HG03139 (cell line): ENCODE results near the gene TSNAXIP1.
"Not testable (repeated sequence)": the region's sequence is repeated elsewhere in the genome, so short reads cannot be mapped to it uniquely, and the experiment has no call there.

Experiments
- ATAC-seq: cut with Tn5 transposase; IDR thresholded peaks from one replicate; pipeline ENCODE4 v1.9.1; 2021; ENCODE audit not compliant: unreplicated experiment

Gene TSNAXIP1

GRCh38 chr16:67858500-67858899 is 51.8 kb downstream of the TSNAXIP1 start:
- no peak for ATAC-seq

GRCh38 chr16:67860589-67861398 is 54.1 kb downstream of the TSNAXIP1 start:
- ATAC-seq, result no peak

GRCh38 chr16:67861877-67862276 is 55.2 kb downstream of the TSNAXIP1 start:
- ATAC-seq, result no peak

GRCh38 chr16:67862623-67863583 is 56.2 kb downstream of the TSNAXIP1 start:
- ATAC-seq, result no peak

GRCh38 chr16:67864044-67864443 is 57.4 kb downstream of the TSNAXIP1 start:
- not testable (repeated sequence) for ATAC-seq

GRCh38 chr16:67864594-67864993 is 57.9 kb downstream of the TSNAXIP1 start:
- ATAC-seq, result no peak

GRCh38 chr16:67865318-67865717 is 58.6 kb downstream of the TSNAXIP1 start:
- ATAC-seq, result no peak

- ATAC-seq, result no peak
These were observed 61.6 kb downstream of the TSNAXIP1 start for GRCh38 chr16:67868290-67868689.

- ATAC-seq, result no peak
These were observed 63.0 kb downstream of the TSNAXIP1 start for GRCh38 chr16:67869653-67870052.

GRCh38 chr16:67871256-67871655 is 64.6 kb downstream of the TSNAXIP1 start:
- ATAC-seq, result no peak

- ATAC-seq, result no peak
These were observed 65.5 kb downstream of the TSNAXIP1 start for GRCh38 chr16:67872131-67872630.

- peak; percentile 65 for ATAC-seq
These were observed 66.1 kb downstream of the TSNAXIP1 start, which contains the start of gene EDC4 for GRCh38 chr16:67872631-67873434. Gene EDC4 (plus strand): TSS chr16:67873052. CDS start chr16:67873262, 210 bp downstream.

GRCh38 chr16:67873435-67874370 is 67.0 kb downstream of the TSNAXIP1 start:
- ATAC-seq, result no peak

GRCh38 chr16:67874372-67874771 is 67.7 kb downstream of the TSNAXIP1 start:
- ATAC-seq, result no peak

- ATAC-seq, result no peak
These were observed 70.4 kb downstream of the TSNAXIP1 start for GRCh38 chr16:67877064-67877463.
